ENCODE results near the gene UPF3A. TPM values are rescaled to one million over a fixed set of nuclear protein-coding genes. Genes with fewer than 3 reads are reported as not detected.
"Not testable (repeated sequence)": the region's sequence is repeated elsewhere in the genome, so short reads cannot be mapped to it uniquely, and the experiment has no call there.

UPF3A gene
- total RNA-seq, 1 donor from 2014 or later, result 49.9 TPM

DNA sequence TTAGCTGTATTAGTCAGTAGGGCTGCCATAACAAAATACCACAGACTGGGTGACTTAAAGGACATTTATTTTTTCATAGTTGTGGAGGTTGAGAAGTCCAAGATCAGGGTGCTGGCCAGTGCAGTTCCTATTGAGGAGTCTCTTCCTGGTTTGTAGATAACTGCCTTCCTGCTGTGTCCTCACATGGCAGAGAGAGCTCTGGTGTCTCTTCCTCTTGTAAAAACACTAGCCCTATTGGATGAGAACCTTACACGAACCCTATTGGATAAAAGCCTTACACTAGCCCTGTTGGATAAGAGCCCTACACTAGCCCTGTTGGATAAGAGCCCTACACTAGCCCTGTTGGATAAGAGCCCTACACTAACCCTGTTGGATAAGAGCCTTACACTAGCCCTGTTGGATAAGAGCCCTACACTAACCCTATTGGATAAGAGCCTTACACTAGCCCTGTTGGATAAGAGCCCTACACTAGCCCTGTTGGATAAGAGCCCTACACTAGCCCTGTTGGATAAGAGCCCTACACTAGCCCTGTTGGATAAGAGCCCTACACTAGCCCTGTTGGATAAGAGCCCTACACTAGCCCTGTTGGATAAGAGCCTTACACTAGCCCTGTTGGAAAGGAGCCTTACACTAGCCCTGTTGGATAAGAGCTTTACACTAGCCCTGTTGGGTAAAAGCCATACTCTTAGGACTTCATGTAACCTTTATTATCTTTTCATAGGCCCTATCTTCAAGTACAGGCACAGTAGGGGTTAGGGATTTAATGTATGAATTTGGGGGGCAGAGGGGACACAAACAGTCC is 29.6 kb upstream of the UPF3A start:
- H3K4me3 Mint-ChIP-seq (ENCODE audit: low read depth); DNase-seq (ENCODE audit: low spot score); H3K27me3 Mint-ChIP-seq (ENCODE audit: low read depth); H3K27ac Mint-ChIP-seq; intact Hi-C loops (cut with micrococcal nuclease); H3K4me1 Mint-ChIP-seq (ENCODE audit: low read depth); H3K9me3 Mint-ChIP-seq: not testable (repeated sequence)
- peaks cover 69% of the 10 kb centered on the region for H3K36me3 Mint-ChIP-seq (ENCODE audit: low read depth)

DNA sequence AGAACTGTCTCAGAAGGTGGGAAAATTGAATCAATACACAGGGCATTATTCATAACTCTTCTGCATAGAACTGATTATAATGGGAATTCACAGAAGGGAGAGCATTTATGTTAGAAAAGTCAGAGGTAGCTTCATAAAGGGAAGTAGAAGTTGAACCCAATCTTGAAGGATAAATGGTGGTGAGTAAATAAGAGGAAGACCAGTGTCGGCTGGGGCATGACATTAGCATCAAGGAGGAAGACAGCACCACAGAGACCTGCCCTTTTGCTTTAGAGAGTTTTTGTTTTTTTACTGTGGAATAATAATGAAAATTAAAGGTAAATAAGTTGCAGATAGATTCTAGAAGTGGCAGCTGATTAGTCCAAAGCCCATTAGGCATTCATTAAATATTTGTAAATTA is 24.9 kb upstream of the UPF3A start:
- Mint-ChIP-seq H3K36me3 (ENCODE audit: low read depth) (peaks cover 78% of the 10 kb centered on the region), H3K4me3 (ENCODE audit: low read depth) (no peak overlapping the region), H3K27me3 (ENCODE audit: low read depth) (no peaks in the 10 kb centered on the region), H3K4me1 (ENCODE audit: low read depth) (peaks cover 4% of the 10 kb centered on the region), H3K9me3 (no peaks in the 10 kb centered on the region), H3K27ac (no peak overlapping the region)
- intact Hi-C loops (cut with micrococcal nuclease), result no loop called here
- DNase-seq (ENCODE audit: low spot score), result no peak

- no peak overlapping the region for H3K27ac Mint-ChIP-seq
- no peaks in the 10 kb centered on the region for H3K9me3 Mint-ChIP-seq
- H3K36me3 Mint-ChIP-seq (ENCODE audit: low read depth), result peaks cover 77% of the 10 kb centered on the region
- H3K4me3 Mint-ChIP-seq (ENCODE audit: low read depth), result no peak overlapping the region
- intact Hi-C loops (cut with micrococcal nuclease), result no loop called here
- DNase-seq (ENCODE audit: low spot score), result no peak
- H3K27me3 Mint-ChIP-seq (ENCODE audit: low read depth), result no peaks in the 10 kb centered on the region
- H3K4me1 Mint-ChIP-seq (ENCODE audit: low read depth), result peaks cover 7% of the 10 kb centered on the region
These were observed 24.4 kb upstream of the UPF3A start for GRCh38 chr13:114257014-114257413.

- intact Hi-C loops (cut with micrococcal nuclease), result no loop called here
- Mint-ChIP-seq H3K4me1 (ENCODE audit: low read depth) (peaks cover 18% of the 10 kb centered on the region), H3K4me3 (ENCODE audit: low read depth) (no peak overlapping the region), H3K27me3 (ENCODE audit: low read depth) (no peaks in the 10 kb centered on the region), H3K9me3 (no peaks in the 10 kb centered on the region), H3K36me3 (ENCODE audit: low read depth) (peaks cover 89% of the 10 kb centered on the region), H3K27ac (no peak overlapping the region)
- no peak for DNase-seq (ENCODE audit: low spot score)
These were observed 22.8 kb upstream of the UPF3A start for GRCh38 chr13:114258589-114258988.

DNA sequence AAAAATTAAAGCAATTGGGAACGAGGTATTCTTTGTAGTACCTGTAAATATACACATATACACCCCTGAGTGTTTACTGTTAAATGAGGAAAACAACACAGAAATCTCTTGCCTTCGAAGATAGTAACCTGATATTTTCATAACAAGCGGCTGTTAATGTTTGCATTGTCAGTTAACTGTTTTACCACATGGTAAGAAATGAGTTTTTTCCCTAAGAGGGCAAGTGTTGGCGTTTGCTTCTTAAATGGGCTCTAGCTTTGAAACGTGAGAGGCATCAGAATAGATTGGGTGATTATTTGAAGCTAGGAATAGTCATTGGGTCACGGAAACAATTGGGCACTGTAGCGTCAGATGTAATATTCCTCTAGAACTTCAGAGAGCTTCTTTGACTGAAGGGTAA is 22.0 kb upstream of the UPF3A start:
- no peak overlapping the region for H3K27ac Mint-ChIP-seq
- H3K27me3 Mint-ChIP-seq (ENCODE audit: low read depth), result no peaks in the 10 kb centered on the region
- peaks cover 20% of the 10 kb centered on the region for H3K4me1 Mint-ChIP-seq (ENCODE audit: low read depth)

GRCh38 chr13:114259974-114260373 is 21.4 kb upstream of the UPF3A start:
- Mint-ChIP-seq H3K27ac (no peak overlapping the region), H3K4me3 (ENCODE audit: low read depth) (no peak overlapping the region), H3K36me3 (ENCODE audit: low read depth) (peaks cover 81% of the 10 kb centered on the region), H3K4me1 (ENCODE audit: low read depth) (peaks cover 21% of the 10 kb centered on the region), H3K9me3 (no peaks in the 10 kb centered on the region), H3K27me3 (ENCODE audit: low read depth) (no peaks in the 10 kb centered on the region)
- intact Hi-C loops (cut with micrococcal nuclease), result no loop called here
- DNase-seq (ENCODE audit: low spot score), result no peak

More for the DNA sequence above, 22.0 kb upstream of the UPF3A start:
- intact Hi-C loops (cut with micrococcal nuclease), result no loop called here
- Mint-ChIP-seq H3K36me3 (ENCODE audit: low read depth) (peaks cover 85% of the 10 kb centered on the region), H3K4me3 (ENCODE audit: low read depth) (no peak overlapping the region), H3K9me3 (no peaks in the 10 kb centered on the region)
- DNase-seq (ENCODE audit: low spot score), result no peak

DNA sequence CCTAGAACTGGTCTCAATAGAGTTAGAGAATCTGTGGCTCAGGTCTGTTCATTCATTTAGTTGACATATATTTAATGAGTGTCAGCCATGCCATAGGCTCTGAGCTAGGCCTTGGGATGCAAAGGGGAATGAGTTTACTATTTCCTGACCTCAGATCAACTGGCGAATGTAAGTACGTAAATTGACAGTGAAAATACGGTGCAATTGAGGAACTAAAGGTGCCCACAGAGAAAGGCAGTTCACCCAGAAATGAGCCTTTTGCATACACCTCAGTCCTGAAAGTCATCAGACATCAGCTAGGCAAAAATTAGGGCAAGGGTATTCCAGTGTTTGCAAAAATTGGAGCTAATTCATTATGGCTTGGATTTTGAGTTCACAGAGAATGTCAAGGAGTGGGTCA is 20.6 kb upstream of the UPF3A start:
- H3K27ac Mint-ChIP-seq, result no peak overlapping the region
- peaks cover 23% of the 10 kb centered on the region for H3K4me1 Mint-ChIP-seq (ENCODE audit: low read depth)
- no peak for DNase-seq (ENCODE audit: low spot score)

DNA sequence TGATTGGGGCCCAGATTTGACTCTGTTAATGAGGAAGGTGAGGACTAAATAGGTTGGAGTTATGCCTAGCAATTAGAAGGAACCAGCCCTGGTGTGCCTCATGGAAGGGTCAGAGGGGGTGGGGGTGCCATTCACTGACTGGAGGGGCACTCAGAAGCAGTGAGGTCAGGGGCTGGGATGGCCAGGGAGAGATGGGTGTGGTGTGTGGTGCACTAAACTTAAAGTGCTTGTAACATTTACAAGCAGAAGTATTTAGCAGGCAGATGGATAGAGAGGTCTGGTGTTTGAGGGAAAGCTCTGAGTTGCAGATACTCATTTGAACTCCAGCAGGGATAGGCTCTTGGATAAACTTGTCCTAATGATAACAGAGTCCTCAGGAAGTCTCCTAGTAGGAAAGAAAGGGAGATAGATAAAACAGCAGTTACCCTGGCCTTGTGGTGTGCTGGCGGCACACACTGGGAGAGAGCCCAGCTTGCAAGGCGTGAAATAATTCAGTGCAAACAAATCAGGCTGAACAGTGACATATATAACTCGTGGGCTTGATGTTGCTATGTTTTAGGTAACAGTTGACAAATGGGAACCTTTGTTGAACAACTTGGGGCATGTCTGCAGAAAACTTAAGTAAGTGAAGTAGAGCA is 20.0 kb upstream of the UPF3A start:
- Mint-ChIP-seq H3K27me3 (ENCODE audit: low read depth) (no peaks in the 10 kb centered on the region), H3K9me3 (no peaks in the 10 kb centered on the region), H3K36me3 (ENCODE audit: low read depth) (peaks cover 80% of the 10 kb centered on the region), H3K27ac (peak overlapping the region; percentile 5), H3K4me1 (ENCODE audit: low read depth) (peaks cover 23% of the 10 kb centered on the region), H3K4me3 (ENCODE audit: low read depth) (no peak overlapping the region)
- DNase-seq (ENCODE audit: low spot score), result no peak
- intact Hi-C loops (cut with micrococcal nuclease), result no loop called here

More for the DNA sequence above, 20.6 kb upstream of the UPF3A start:
- Mint-ChIP-seq H3K27me3 (ENCODE audit: low read depth) (no peaks in the 10 kb centered on the region), H3K9me3 (no peaks in the 10 kb centered on the region), H3K36me3 (ENCODE audit: low read depth) (peaks cover 80% of the 10 kb centered on the region), H3K4me3 (ENCODE audit: low read depth) (no peak overlapping the region)
- intact Hi-C loops (cut with micrococcal nuclease), result no loop called here

DNA sequence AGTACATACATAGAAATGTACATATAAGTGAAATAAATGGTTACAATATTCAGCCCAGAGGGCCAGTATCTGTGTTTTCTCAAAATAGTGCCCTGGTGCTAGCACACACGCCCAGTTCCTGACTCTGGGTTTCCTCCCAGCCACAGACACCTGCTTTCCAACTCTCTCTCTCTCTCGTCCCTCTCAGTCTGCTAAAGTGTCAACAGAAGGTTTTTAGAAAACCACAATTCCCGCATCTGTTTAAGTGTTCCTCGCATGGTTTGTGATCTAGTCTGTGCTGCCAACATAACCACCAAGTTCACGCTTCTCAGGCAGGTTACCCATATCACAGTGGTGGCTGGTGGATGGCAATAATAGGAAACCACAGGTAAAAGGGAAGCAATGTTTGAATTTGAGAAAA is 17.8 kb upstream of the UPF3A start:
- no peak overlapping the region for H3K4me3 Mint-ChIP-seq (ENCODE audit: low read depth)
- intact Hi-C loops (cut with micrococcal nuclease), result no loop called here
- H3K36me3 Mint-ChIP-seq (ENCODE audit: low read depth), result peaks cover 83% of the 10 kb centered on the region
- peak overlapping the region; percentile 47 for H3K27ac Mint-ChIP-seq
- H3K4me1 Mint-ChIP-seq (ENCODE audit: low read depth), result peaks cover 33% of the 10 kb centered on the region
- no peaks in the 10 kb centered on the region for H3K9me3 Mint-ChIP-seq
- DNase-seq (ENCODE audit: low spot score), result no peak
- H3K27me3 Mint-ChIP-seq (ENCODE audit: low read depth), result no peaks in the 10 kb centered on the region

DNA sequence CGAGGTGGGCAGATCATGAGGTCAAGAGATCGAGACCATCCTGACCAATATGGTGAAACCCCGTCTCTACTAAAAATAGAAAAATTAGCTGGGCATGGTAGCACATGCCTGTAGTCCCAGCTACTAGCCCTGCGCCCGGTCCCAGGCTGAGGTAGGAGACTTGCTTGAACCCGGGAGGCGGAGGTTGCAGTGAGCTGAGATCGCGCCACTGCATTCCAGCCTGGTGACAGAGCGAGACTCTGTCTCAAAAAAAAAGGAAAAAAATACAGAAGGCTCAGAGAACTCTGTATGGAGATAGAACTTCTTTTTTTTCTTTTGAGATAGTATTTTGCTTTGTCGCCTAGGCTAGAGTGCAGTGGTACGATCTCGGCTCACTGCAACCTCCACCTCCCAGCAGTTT is 17.1 kb upstream of the UPF3A start:
- H3K27ac Mint-ChIP-seq; H3K27me3 Mint-ChIP-seq (ENCODE audit: low read depth); DNase-seq (ENCODE audit: low spot score); H3K9me3 Mint-ChIP-seq; H3K4me3 Mint-ChIP-seq (ENCODE audit: low read depth); intact Hi-C loops (cut with micrococcal nuclease): not testable (repeated sequence)
- H3K36me3 Mint-ChIP-seq (ENCODE audit: low read depth), result peaks cover 84% of the 10 kb centered on the region
- peaks cover 37% of the 10 kb centered on the region for H3K4me1 Mint-ChIP-seq (ENCODE audit: low read depth)

DNA sequence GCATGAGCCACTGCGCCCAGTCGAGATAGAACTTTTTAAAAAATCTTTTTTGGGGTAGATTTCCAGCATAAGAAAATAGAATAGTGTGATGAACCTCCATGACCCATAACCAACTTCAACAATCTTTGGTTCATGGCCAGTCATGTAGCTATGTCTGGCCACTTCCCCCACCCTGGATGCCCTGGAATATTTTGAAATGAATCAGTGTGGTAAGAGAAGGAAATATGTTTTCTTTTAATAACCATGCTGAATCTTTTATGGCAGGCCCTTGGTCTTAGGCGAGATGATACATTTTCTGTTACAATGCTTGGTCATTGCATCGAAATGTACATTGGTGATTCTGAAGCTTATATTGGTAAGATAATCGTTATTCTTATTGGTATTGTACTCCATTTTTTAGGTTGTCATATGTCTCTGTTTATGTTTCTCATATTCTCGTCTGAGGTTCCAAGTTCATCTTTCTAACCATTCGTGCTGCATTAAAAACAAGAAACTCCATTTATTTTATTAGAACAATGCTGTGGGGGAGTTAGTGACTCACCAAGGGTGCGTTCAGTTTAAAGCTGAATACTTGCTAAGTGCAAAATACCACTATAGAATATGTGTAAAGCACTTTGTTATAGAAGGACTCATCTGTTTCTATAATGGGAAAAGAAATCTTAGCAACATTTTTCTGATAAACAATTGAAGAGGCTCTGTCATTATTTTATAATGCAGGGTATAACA is 16.4 kb upstream of the UPF3A start:
- peaks cover 38% of the 10 kb centered on the region for H3K4me1 Mint-ChIP-seq (ENCODE audit: low read depth)
- no peaks in the 10 kb centered on the region for H3K27me3 Mint-ChIP-seq (ENCODE audit: low read depth)
- H3K27ac Mint-ChIP-seq, result no peak overlapping the region
- peaks cover 81% of the 10 kb centered on the region for H3K36me3 Mint-ChIP-seq (ENCODE audit: low read depth)
- H3K9me3 Mint-ChIP-seq, result no peaks in the 10 kb centered on the region
- no peak overlapping the region for H3K4me3 Mint-ChIP-seq (ENCODE audit: low read depth)
- no peak for DNase-seq (ENCODE audit: low spot score)
- intact Hi-C loops (cut with micrococcal nuclease), result no loop called here

DNA sequence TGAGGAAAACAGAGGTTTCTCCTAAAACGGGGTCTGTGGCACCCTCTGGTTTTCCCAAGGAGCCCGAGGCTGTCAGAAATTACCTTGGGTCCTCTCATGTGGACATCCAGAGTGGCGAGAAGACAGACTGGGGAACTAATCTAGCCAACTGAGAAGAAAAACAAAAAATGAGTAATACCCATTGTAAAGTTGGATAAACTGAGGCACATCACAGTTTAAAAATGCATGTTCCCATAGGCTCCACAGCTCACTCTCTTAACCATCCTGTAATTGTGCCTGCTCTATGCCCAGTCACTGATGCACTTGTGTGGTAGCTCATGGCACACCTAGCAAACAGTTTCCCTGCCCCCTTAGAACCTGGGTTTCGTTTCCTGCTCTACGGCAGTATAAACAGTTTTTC is 15.2 kb upstream of the UPF3A start:
- H3K9me3 Mint-ChIP-seq, result no peaks in the 10 kb centered on the region
- H3K4me1 Mint-ChIP-seq (ENCODE audit: low read depth), result peaks cover 37% of the 10 kb centered on the region
- intact Hi-C loops (cut with micrococcal nuclease), result no loop called here
- no peak overlapping the region for H3K27ac Mint-ChIP-seq
- H3K27me3 Mint-ChIP-seq (ENCODE audit: low read depth), result no peaks in the 10 kb centered on the region
- H3K36me3 Mint-ChIP-seq (ENCODE audit: low read depth), result peaks cover 75% of the 10 kb centered on the region
- no peak overlapping the region for H3K4me3 Mint-ChIP-seq (ENCODE audit: low read depth)
- DNase-seq (ENCODE audit: low spot score), result no peak

Data from activated T-helper 2 cell treated with anti-CD3 and anti-CD28 coated beads, Interferon-gamma antibody, Interleukin-2, Interleukin-4, amounts not matched to agents 10 μg/mL and 5 μg/mL and 100 μg/mL, durations not matched to agents 14 hours and 24 hours and 36 hours (primary cell).